Stimulated activated CD4-positive, alpha-beta T cell treated with anti-CD3 and anti-CD28 coated beads, Interleukin-2, amount 100 ng/mL, for 4 hours (primary cell): Measurements from ENCODE around the gene SHISAL2B.
"Not testable (repeated sequence)": the region's sequence is repeated elsewhere in the genome, so short reads cannot be mapped to it uniquely, and the experiment has no call there.

ENCODE experiments used
- DNase-seq: peaks from one replicate; pipeline ENCODE4 v3.0.0-alpha.2; 2020; ENCODE audit warnings: low read depth

Gene SHISAL2B

GRCh38 chr5:64700765-64701164, 10.5 kb downstream of the SHISAL2B start:
- DNase-seq, result no peak

- DNase-seq, result not testable (repeated sequence)
These were observed 15.8 kb downstream of the SHISAL2B start for GRCh38 chr5:64706074-64706473.

- DNase-seq, result no peak
These were observed 16.9 kb downstream of the SHISAL2B start for GRCh38 chr5:64707191-64707590.

DNA sequence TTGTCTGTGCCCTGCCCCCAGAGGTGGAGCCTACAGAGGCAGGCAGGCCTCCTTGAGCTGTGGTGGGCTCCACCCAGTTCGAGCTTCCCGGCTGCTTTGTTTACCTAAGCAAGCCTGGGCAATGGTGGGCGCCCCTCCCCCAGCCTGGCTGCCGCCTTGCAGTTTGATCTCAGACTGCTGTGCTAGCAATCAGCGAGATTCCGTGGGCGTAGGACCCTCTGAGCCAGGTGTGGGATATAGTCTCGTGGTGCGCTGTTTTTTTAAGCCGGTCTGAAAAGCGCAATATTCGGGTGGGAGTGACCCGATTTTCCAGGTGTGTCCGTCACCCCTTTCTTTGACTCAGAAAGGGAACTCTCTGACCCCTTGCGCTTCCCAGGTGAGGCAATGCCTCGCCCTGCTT, 24.2 kb downstream of the SHISAL2B start:
- DNase-seq, result not testable (repeated sequence)

DNA sequence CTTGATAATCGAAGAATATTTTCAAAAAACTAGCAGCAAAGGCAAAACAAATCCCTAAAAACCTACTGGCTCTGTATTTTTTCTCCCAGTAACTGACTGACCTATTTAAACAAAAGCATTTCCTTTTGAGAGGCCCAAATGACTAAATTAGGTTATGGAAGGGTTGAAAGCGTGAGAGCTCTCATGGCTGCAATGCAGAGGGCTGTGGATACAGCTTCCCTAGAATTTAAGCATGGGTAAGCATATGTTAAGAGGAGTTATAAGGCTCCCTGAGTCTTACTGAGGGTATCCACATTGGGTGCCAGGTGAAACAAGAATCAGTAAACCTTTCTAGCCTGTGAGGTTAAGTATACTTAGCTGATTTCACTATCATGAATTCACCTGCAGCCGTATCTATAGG, 32.3 kb downstream of the SHISAL2B start:
- no peak for DNase-seq

DNA sequence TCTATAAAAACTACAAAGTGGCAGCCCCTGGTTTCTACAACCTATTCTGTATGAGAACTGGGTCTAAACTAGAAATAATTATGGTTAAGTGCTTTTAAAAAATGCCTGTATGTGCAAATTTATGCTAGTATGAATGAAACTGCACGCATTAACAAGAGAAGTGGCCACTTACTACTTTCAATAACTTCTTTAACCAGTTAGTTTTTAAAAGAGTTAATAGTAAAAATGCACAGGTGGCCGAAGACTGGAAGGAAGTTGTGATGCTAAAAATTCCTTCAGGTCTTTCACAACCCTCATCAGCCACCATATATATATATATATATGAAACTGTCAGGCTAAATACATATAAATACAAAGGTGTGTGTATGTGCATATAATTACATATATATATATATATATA, 36.8 kb downstream of the SHISAL2B start:
- DNase-seq, result no peak

DNA sequence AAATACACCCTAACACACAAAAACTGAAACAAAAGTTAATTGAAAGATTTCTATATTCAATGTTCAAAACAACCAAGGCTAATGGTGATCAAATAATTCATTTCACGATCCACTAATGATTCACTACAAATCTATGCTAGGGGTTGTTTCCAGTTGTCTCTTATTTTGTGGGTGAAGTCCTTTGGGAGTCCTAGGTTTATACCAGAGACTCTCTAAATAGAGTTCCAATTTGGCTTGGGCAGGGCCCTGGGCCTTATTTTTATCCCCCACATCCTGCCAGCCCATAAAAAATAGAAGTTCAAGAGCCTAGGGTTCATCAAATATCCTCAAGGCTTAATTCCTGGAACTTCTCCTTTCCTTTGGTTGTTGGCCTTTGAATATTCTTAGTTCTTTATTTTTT, 52.1 kb downstream of the SHISAL2B start:
- no peak for DNase-seq

DNA sequence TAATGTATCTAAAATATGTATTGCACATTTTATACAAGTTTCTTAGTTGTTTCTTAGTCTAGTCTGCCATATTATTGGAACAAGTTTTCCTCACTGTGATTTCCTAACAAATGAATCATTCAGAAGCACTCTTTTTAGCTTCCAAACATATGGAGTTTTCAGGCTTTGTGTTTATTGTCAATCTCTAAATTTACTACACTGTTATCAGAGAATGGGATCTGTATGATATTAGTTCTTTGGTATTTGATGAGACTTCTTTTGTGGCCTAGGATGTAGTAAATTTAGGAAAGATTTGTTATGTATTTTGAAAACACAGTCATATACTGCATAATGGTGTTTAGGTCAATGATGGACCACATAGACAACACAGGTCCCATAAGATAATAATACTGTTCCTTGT, 52.5 kb downstream of the SHISAL2B start:
- no peak for DNase-seq

DNA sequence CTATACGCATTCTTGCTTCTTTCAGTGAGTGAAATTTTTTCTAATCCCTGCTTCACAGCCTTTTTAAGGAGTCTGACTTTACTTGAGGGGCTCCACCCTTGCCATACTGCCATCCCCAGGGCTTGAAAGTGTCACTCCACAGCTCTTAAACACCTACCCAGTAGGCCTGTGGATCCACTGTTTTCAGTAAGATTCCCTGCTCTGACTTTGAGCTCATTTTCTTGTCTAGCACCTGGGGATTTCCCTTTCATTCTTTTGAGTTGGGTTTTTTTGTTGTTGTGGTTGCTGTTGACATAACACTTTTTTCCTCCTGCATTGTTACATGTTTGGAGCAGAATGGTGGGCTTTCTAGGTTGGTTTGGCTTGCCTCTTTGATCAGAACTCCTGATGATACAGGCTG, 54.6 kb downstream of the SHISAL2B start:
- no peak for DNase-seq

GRCh38 chr5:64746446-64746845, 56.1 kb downstream of the SHISAL2B start:
- DNase-seq, result no peak

- no peak for DNase-seq
These were observed 59.1 kb downstream of the SHISAL2B start for GRCh38 chr5:64749385-64749784.

GRCh38 chr5:64754066-64754465, 63.8 kb downstream of the SHISAL2B start:
- DNase-seq, result no peak

GRCh38 chr5:64758901-64759300, 68.6 kb downstream of the SHISAL2B start:
- DNase-seq, result no peak

- DNase-seq, result no peak
These were observed 69.8 kb downstream of the SHISAL2B start for GRCh38 chr5:64759960-64760660.

DNA sequence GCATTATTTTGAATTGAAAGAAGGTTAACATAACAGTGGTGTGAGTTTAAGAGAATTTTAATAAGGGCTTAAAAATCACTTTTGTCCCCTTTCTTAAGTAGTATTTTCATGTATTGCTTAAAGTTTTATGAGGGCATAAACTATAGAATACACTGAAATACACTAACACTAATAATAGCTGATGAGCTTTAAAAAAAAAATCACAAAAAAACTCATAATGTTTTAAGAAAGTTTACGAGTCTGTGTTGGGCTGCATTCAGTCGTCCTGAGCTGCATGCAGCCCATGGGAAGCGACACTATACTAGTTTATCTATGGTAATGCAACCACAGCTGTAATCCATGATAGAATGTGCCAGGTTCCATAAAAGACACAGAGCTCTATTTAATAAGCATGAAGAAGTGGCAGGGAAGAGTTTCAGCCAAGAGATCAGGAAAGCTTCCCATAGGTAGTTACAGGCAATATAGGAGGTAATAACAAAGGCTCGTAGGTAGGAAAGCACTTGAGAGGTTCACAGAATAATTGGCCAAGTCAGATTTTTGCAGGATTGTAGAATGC, 73.7 kb downstream of the SHISAL2B start:
- no peak for DNase-seq

DNA sequence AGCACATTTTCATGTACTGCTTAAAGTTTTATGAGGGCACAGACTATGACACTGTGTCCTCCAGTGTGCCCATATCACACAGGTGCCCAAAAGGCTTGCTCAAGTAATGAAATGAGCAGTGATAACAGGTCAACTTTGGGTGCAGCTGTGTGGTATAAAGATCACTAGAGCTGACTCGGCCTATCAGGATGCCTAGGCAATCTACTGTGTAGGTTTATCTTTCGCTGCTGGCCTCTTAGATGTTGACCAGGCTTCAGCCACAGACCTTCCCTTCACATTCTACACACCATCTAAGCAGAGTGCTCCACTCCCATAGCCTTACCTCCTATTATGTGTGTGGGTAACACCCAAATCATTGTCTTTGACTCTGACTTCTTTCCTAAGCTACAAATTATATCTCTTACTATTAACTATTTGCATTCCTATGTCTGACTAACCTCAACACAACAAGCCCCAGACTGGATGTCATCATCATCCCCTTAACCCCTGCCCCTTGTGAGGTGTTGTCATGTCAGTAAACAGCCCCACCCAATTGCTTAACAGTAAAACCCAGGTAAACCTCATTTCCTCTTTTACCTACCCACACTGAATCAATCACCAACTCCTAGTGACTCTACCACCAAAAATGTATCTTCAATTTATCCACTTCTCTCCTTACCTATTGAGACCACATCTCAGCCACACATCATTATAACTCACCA, 75.7 kb downstream of the SHISAL2B start:
- no peak for DNase-seq

DNA sequence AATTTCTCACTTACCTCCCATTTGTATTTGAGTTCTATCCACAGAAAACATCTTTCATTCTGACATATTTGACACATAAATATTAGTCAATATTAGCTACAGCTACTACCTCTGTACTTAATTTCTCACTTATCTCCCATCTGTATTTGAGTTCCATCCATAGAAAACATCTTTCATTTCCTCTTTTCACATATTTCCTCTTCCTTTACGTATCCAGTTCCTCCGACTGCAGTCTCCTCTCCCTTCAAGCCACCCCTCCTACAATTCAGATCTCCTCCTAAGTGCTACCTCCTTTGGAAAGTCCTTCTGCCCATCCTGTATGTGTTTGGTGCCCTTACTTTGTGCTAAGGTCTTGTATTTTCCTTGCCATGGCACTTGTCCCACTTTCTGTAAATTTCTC, 76.6 kb downstream of the SHISAL2B start:
- no peak for DNase-seq
